SK-N-SH treated with all-trans-retinoic acid at 6 μM for 48 hours (cell line): ENCODE results near the gene RIMBP2.

Experiments used
- ATAC-seq: fragments of 200-7000 bp; cut with Tn5 transposase; 3 replicates; pipeline ENCODE4 v1.9.1; 2020; ENCODE audit warnings: mild to moderate bottlenecking, moderate library complexity
- ARNTL ChIP-seq: fragments of 450-650 bp; formaldehyde crosslinking; IDR thresholded peaks from 2 replicates; pipeline ENCODE4 v1.5.0; 2020; ENCODE audit warnings: low read depth, mild to moderate bottlenecking, moderate library complexity, borderline replicate concordance
- ESRRG ChIP-seq: fragments of 250-450 bp; sonication (Bioruptor Pico); IDR thresholded peaks from 2 replicates; pipeline ENCODE4 v1.6.1; 2021; ENCODE audit warnings: mild to moderate bottlenecking
- ISL1 ChIP-seq: fragments of 250-450 bp; sonication (Bioruptor Pico); IDR thresholded peaks from 2 replicates; pipeline ENCODE4 v2.1.2; 2022; ENCODE audit warnings: mild to moderate bottlenecking, moderate library complexity
- OSR1 ChIP-seq: fragments of 250-450 bp; sonication (Bioruptor Pico); IDR thresholded peaks from 2 replicates; pipeline ENCODE4 v1.8.0; 2022; ENCODE audit warnings: moderate library complexity, mild to moderate bottlenecking, inconsistent platforms
- POU6F1 ChIP-seq: fragments of 250-450 bp; sonication (Bioruptor Pico); IDR thresholded peaks from 2 replicates; pipeline ENCODE4 v1.8.0; 2021; ENCODE audit warnings: low read depth, mild to moderate bottlenecking, moderate library complexity, borderline replicate concordance
- RARB ChIP-seq: fragments of 250-450 bp; sonication (Bioruptor Pico); IDR thresholded peaks from 2 replicates; pipeline ENCODE4 v1.8.0; 2021; ENCODE audit warnings: mild to moderate bottlenecking, moderate library complexity
- SNAI2 ChIP-seq: fragments of 250-450 bp; sonication (Bioruptor Pico); IDR thresholded peaks from 2 replicates; pipeline ENCODE4 v1.5.0; 2020; ENCODE audit warnings: mild to moderate bottlenecking, moderate library complexity
- TCF4 ChIP-seq: fragments of 250-450 bp; sonication (Bioruptor Pico); IDR thresholded peaks from 2 replicates; pipeline ENCODE4 v1.8.0; 2021; ENCODE audit warnings: mild to moderate bottlenecking, moderate library complexity, borderline replicate concordance
- TOX ChIP-seq: fragments of 250-450 bp; sonication (Bioruptor Pico); IDR thresholded peaks from 2 replicates; pipeline ENCODE4 v1.8.0; 2021; ENCODE audit warnings: mild to moderate bottlenecking, moderate library complexity, borderline replicate concordance
- TSHZ2 ChIP-seq: fragments of 250-450 bp; sonication (Bioruptor Pico); IDR thresholded peaks from 2 replicates; pipeline ENCODE4 v1.5.0; 2020; ENCODE audit warnings: mild to moderate bottlenecking, moderate library complexity
- ZC3H10 ChIP-seq: fragments of 250-450 bp; sonication (Bioruptor Pico); IDR thresholded peaks from 2 replicates; pipeline ENCODE4 v1.5.1; 2021; ENCODE audit warnings: mild to moderate bottlenecking, moderate library complexity
- ZFP30 ChIP-seq: fragments of 450-650 bp; formaldehyde crosslinking; IDR thresholded peaks from 2 replicates; pipeline ENCODE4 v1.5.0; 2022; ENCODE audit warnings: mild to moderate bottlenecking, moderate library complexity
- ZNF565 ChIP-seq: fragments of 450-650 bp; formaldehyde crosslinking; conservative IDR thresholded peaks from 2 replicates; pipeline ENCODE4 v1.5.0; 2020; ENCODE audit warnings: low read depth, mild to moderate bottlenecking, moderate library complexity
- ZNF70 ChIP-seq: fragments of 450-650 bp; formaldehyde crosslinking; IDR thresholded peaks from 2 replicates; pipeline ENCODE4 v1.5.0; 2020; ENCODE audit warnings: mild to moderate bottlenecking, moderate library complexity
- ZNF8 ChIP-seq: fragments of 450-650 bp; formaldehyde crosslinking; IDR thresholded peaks from 2 replicates; pipeline ENCODE4 v1.5.0; 2020; ENCODE audit warnings: mild to moderate bottlenecking, moderate library complexity
- TF ChIP-seq, protein P1 (sequence below): fragments of 250-450 bp; sonication (Bioruptor Pico); IDR thresholded peaks from 2 replicates; pipeline ENCODE4 v1.5.1; 2021; ENCODE audit warnings: mild to moderate bottlenecking, moderate library complexity
- TF ChIP-seq, protein P2 (sequence below): fragments of 250-450 bp; sonication (Bioruptor Pico); IDR thresholded peaks from 2 replicates; pipeline ENCODE4 v1.8.0; 2020; ENCODE audit warnings: mild to moderate bottlenecking, moderate library complexity, borderline replicate concordance
- TF ChIP-seq, protein P3 (sequence below): fragments of 250-450 bp; sonication (Bioruptor Pico); IDR thresholded peaks from 2 replicates; pipeline ENCODE4 v1.5.1; 2020; ENCODE audit warnings: low read depth, mild to moderate bottlenecking, moderate library complexity

RIMBP2 gene

GRCh38 chr12:130473266-130473665 is 242.8 kb downstream of the RIMBP2 start:
- no peak for TF ChIP-seq ZNF70 (CRISPR knock-in tag)
- no peak for TF ChIP-seq ZFP30
- no peak for TF ChIP-seq ZNF8 (CRISPR knock-in tag)
- TF ChIP-seq, protein P1, sequence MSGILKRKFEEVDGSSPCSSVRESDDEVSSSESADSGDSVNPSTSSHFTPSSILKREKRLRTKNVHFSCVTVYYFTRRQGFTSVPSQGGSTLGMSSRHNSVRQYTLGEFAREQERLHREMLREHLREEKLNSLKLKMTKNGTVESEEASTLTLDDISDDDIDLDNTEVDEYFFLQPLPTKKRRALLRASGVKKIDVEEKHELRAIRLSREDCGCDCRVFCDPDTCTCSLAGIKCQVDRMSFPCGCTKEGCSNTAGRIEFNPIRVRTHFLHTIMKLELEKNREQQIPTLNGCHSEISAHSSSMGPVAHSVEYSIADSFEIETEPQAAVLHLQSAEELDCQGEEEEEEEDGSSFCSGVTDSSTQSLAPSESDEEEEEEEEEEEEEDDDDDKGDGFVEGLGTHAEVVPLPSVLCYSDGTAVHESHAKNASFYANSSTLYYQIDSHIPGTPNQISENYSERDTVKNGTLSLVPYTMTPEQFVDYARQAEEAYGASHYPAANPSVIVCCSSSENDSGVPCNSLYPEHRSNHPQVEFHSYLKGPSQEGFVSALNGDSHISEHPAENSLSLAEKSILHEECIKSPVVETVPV: no peak
- no peak for TF ChIP-seq TOX (CRISPR knock-in tag)
- TF ChIP-seq TCF4 (CRISPR knock-in tag): no peak
- no peak for TF ChIP-seq ISL1 (CRISPR knock-in tag)
- no peak for TF ChIP-seq ZNF565 (CRISPR knock-in tag)
- TF ChIP-seq ZC3H10 (CRISPR knock-in tag): no peak
- TF ChIP-seq ESRRG (CRISPR knock-in tag): no peak
- TF ChIP-seq, protein P2, sequence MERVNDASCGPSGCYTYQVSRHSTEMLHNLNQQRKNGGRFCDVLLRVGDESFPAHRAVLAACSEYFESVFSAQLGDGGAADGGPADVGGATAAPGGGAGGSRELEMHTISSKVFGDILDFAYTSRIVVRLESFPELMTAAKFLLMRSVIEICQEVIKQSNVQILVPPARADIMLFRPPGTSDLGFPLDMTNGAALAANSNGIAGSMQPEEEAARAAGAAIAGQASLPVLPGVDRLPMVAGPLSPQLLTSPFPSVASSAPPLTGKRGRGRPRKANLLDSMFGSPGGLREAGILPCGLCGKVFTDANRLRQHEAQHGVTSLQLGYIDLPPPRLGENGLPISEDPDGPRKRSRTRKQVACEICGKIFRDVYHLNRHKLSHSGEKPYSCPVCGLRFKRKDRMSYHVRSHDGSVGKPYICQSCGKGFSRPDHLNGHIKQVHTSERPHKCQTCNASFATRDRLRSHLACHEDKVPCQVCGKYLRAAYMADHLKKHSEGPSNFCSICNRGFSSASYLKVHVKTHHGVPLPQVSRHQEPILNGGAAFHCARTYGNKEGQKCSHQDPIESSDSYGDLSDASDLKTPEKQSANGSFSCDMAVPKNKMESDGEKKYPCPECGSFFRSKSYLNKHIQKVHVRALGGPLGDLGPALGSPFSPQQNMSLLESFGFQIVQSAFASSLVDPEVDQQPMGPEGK (CRISPR knock-in tag): no peak
- TF ChIP-seq POU6F1: no peak
- ATAC-seq: no peak

DNA sequence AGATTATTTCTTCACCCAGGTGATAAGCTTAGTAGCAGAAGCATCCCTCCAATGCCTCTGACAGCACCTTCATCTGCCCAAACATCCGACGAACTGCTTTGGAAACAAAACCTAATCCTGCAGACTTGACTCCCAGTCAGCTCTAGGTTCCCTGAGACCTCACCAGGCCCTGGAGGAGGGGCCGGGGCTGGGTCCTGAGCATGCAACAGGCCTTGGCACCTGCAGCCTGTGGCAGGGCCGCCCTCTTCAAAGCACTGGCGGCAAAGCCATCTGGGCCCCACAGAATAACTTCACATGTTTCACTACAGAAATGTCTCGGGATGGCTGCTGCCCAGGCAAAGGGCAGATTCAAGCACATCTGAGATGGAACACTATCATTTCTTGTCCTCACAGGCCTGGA is 245.1 kb downstream of the RIMBP2 start:
- TF ChIP-seq, protein P3, sequence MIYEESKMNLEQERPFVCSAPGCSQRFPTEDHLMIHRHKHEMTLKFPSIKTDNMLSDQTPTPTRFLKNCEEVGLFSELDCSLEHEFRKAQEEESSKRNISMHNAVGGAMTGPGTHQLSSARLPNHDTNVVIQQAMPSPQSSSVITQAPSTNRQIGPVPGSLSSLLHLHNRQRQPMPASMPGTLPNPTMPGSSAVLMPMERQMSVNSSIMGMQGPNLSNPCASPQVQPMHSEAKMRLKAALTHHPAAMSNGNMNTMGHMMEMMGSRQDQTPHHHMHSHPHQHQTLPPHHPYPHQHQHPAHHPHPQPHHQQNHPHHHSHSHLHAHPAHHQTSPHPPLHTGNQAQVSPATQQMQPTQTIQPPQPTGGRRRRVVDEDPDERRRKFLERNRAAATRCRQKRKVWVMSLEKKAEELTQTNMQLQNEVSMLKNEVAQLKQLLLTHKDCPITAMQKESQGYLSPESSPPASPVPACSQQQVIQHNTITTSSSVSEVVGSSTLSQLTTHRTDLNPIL (CRISPR knock-in tag): no peak
- TF ChIP-seq TCF4 (CRISPR knock-in tag): no peak
- TF ChIP-seq TOX (CRISPR knock-in tag): no peak
- TF ChIP-seq, protein P2 (CRISPR knock-in tag): no peak
- no peak for TF ChIP-seq ZNF70 (CRISPR knock-in tag)
- TF ChIP-seq ESRRG (CRISPR knock-in tag): no peak
- no peak for TF ChIP-seq TSHZ2
- TF ChIP-seq POU6F1: no peak
- TF ChIP-seq ISL1 (CRISPR knock-in tag): no peak
- no peak for TF ChIP-seq RARB (CRISPR knock-in tag)
- no peak for TF ChIP-seq SNAI2 (CRISPR knock-in tag)
- no peak for TF ChIP-seq ARNTL (CRISPR knock-in tag)
- no peak for TF ChIP-seq ZC3H10 (CRISPR knock-in tag)
- no peak for TF ChIP-seq OSR1

More for the DNA sequence above, 245.1 kb downstream of the RIMBP2 start:
- no peak for ATAC-seq
